Naive B cell (primary cell): ENCODE results near the gene CDT1. TPM values are rescaled to one million over a fixed set of nuclear protein-coding genes. Genes with fewer than 3 reads are reported as not detected.
"Not testable (repeated sequence)": the region's sequence is repeated elsewhere in the genome, so short reads cannot be mapped to it uniquely, and the experiment has no call there.

Source experiments
- ATAC-seq, 2 donors: fragments of 150-1000 bp; cut with Tn5 transposase; 2 replicates each; pipeline ENCODE4 v1.10.0; 2021; ENCODE audit warnings: low read depth in 2 of 2, mild to moderate bottlenecking in 2 of 2, moderate library complexity in 2 of 2
- DNase-seq: peaks from one replicate; pipeline ENCODE4 v3.0.0; 2022
- H3K27ac Mint-ChIP-seq, 6 donors: one replicate each; pipeline ENCODE4 v1.8.0; 2020 to 2022; ENCODE audit warnings: mild to moderate bottlenecking in 6 of 6, mixed read lengths in 6 of 6, moderate library complexity in 5 of 6, inconsistent platforms in 2 of 6
- H3K27me3 Mint-ChIP-seq, 3 donors: one replicate each; pipeline ENCODE4 v1.8.0; 2021 to 2022; ENCODE audit warnings: mixed read lengths in 3 of 3, mild to moderate bottlenecking in 1 of 3
- H3K36me3 Mint-ChIP-seq, 2 donors: one replicate each; pipeline ENCODE4 v1.8.0; 2020 to 2022; ENCODE audit warnings: mixed read lengths in 2 of 2, inconsistent platforms in 1 of 2, mild to moderate bottlenecking in 1 of 2
- H3K4me1 Mint-ChIP-seq, 3 donors: one replicate each; pipeline ENCODE4 v1.8.0; 2020 to 2022; ENCODE audit warnings: mixed read lengths in 3 of 3, inconsistent platforms in 1 of 3, mild to moderate bottlenecking in 1 of 3, moderate library complexity in 1 of 3
- H3K4me3 Mint-ChIP-seq, 8 donors: one replicate each; pipeline ENCODE4 v1.8.0; 2020 to 2022; ENCODE audit warnings: mild to moderate bottlenecking in 8 of 8, mixed read lengths in 8 of 8, moderate library complexity in 8 of 8, inconsistent platforms in 2 of 8
- H3K9me3 Mint-ChIP-seq, 7 donors: one replicate each; pipeline ENCODE4 v1.8.0; 2020 to 2022; ENCODE audit warnings: mixed read lengths in 7 of 7, mild to moderate bottlenecking in 5 of 7, inconsistent platforms in 2 of 7, moderate library complexity in 1 of 7
- polyA plus RNA-seq, 6 donors: library from polyadenylated mRNA; unstranded; fragments of 300-500 nt; fragmentation: Illumina TruSeq; gene quantifications; one replicate each; pipeline ENCODE4 v1.2.3, GENCODE V29; 2021; ENCODE audit warnings: low read depth in 6 of 6

Gene CDT1
- polyA plus RNA-seq, 6 donors from 2014 or later: 0.08 to 0.27 (median 0.17) TPM; not detected in 1

GRCh38 chr16:88782454-88783390 is 20.9 kb upstream of the CDT1 start:
- H3K27ac Mint-ChIP-seq: peak overlapping the region; percentile 33 to 95 (median 81)
- no peaks in the 10 kb centered on the region for H3K27me3 Mint-ChIP-seq
- H3K4me3 Mint-ChIP-seq: peak overlapping the region; percentile 16 to 86 (median 82)
- DNase-seq (no peak), ATAC-seq (no peak)
- peaks cover 36 to 55% (median 54%) of the 10 kb centered on the region in 3 donors for H3K4me1 Mint-ChIP-seq
- H3K36me3 Mint-ChIP-seq: no peaks in the 10 kb centered on the region
- H3K9me3 Mint-ChIP-seq: no peaks in the 10 kb centered on the region

- Mint-ChIP-seq H3K4me3 (peak overlapping the region; percentile 16 to 86 (median 76)), H3K27me3 (no peaks in the 10 kb centered on the region), H3K4me1 (peaks cover 35 to 47% (median 46%) of the 10 kb centered on the region in 3 donors), H3K9me3 (no peaks in the 10 kb centered on the region), H3K36me3 (no peaks in the 10 kb centered on the region), H3K27ac (peak overlapping the region; percentile 64 to 95 (median 83))
- ATAC-seq (no peak), DNase-seq (no peak)
These were observed 20.1 kb upstream of the CDT1 start for GRCh38 chr16:88783391-88784073.

DNA sequence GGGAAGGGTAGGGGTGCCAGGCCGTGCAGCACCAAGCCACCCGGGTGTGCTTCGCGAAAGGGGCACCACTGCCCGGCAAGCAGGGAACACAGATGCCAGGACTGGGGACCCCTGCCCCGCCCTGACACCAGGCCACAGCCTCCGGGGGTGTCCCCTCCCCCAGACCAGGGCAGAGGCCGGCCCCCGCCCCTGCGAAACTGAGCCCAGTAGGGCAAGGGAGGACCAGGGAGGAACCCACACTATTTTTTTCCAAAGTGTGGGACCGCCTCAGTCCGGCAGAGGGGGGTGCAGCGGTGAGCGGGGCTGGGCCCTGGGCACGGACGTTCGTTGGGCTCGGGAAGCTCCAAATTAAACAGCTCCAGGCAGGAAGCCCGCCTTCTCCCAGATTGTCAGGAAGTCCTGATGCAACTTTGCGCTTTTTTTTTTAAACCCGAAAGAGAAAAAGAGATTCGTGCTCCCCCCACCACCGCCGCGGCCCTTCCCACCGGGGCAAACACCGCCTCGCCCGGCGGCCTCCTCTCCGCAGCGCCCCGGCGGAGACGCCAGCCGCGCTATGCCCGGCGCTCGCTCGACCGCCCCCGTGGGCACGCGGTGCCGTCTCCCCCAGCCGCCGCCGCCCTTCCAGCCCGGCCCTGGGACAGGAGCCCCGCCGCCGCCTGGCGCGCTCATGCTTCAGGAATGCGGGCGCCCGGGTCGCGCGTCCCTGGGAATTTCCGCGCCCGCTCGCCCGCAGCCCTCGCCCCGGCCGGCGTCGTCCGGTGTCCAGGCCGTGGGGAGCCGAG is 19.3 kb upstream of the CDT1 start:
- Mint-ChIP-seq H3K27ac (peak overlapping the region in 2 of 6 donors; percentile 64 to 89), H3K36me3 (no peaks in the 10 kb centered on the region), H3K9me3 (no peaks in the 10 kb centered on the region), H3K4me1 (peaks cover 35 to 45% (median 45%) of the 10 kb centered on the region in 3 donors), H3K4me3 (peak overlapping the region; percentile 62 to 92 (median 86)), H3K27me3 (no peaks in the 10 kb centered on the region)
- ATAC-seq: peak; percentile 22 to 34
- no peak for DNase-seq

DNA sequence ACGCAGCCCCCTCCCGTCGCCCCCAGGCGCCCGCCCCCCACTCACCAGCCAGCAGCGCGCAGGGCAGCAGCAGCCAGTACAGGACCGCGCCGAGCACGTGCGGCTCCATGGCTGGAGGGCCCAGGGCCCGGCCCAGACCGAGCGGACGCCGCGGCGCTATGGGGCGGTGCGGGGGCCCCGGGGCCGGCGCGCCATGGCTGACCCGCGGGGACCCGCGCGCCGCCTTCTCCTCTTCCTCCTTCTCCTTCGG is 18.8 kb upstream of the CDT1 start:
- DNase-seq (no peak), ATAC-seq (peak; percentile 11 to 12)
- Mint-ChIP-seq H3K36me3 (no peaks in the 10 kb centered on the region), H3K9me3 (no peaks in the 10 kb centered on the region), H3K4me3 (peak overlapping the region in 1 of 8 donors; percentile 62), H3K27ac (no peak overlapping the region), H3K27me3 (no peaks in the 10 kb centered on the region), H3K4me1 (peaks cover 39 to 47% (median 47%) of the 10 kb centered on the region in 3 donors)

- Mint-ChIP-seq H3K27ac (peak within 1 kb of the TSS in 3 of 6 donors; percentile 54 to 89 (median 71)), H3K27me3 (no peaks in the 10 kb centered on the region), H3K36me3 (no peaks in the 10 kb centered on the region), H3K4me1 (peaks cover 37 to 47% (median 47%) of the 10 kb centered on the region in 3 donors), H3K9me3 (no peaks in the 10 kb centered on the region), H3K4me3 (peak within 1 kb of the TSS; percentile 62 to 92 (median 86))
- ATAC-seq (peak; percentile 50 to 64), DNase-seq (peak; percentile 81)
These were observed 18.3 kb upstream of the CDT1 start, which contains the start of gene PIEZO1 for GRCh38 chr16:88785106-88785924. PIEZO1 (minus strand) TSS chr16:88785220; CDS start chr16:88784964, 256 bp downstream.

DNA sequence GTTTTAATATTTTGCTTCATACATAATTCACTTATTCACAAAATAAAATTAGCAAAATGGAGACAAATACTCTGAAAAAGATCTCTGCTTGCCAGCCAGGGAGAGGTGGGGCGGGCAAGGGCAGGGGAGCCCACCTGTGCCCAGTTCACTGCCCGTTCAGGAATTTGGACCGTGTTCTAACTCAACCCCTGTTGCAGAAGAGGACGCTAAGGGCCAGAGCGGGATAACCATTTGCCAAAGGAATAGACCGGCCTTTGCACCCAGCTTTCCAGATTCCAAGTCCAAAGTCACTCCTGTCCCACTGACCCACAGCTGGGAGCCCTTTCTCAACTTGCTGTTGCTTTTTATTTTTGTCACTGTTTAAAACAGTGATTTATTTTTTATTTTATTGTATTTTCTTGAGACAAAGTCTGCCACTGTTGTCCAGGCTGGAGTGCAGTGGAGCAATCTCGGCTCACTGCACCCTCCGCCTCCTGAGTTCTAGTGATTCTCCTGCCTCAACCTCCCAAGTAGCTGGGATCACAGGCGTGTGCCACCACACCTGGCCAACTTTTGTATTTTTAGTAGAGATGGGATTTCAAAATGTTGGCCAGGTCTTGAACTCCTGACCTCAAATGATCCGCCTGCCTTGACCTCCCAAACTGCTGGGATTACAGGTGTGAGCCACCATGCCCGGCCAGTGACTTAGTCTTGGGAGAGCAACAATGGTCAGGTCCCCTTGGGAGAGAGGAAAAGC is 15.8 kb upstream of the CDT1 start:
- DNase-seq (no peak), ATAC-seq (no peak)
- Mint-ChIP-seq H3K9me3 (no peaks in the 10 kb centered on the region), H3K27ac (peak overlapping the region in 2 of 6 donors; percentile 34 to 82), H3K27me3 (no peaks in the 10 kb centered on the region), H3K4me3 (peak overlapping the region in 3 of 8 donors; percentile 5 to 62 (median 34)), H3K4me1 (peaks cover 35 to 44% (median 36%) of the 10 kb centered on the region in 3 donors), H3K36me3 (no peaks in the 10 kb centered on the region)

DNA sequence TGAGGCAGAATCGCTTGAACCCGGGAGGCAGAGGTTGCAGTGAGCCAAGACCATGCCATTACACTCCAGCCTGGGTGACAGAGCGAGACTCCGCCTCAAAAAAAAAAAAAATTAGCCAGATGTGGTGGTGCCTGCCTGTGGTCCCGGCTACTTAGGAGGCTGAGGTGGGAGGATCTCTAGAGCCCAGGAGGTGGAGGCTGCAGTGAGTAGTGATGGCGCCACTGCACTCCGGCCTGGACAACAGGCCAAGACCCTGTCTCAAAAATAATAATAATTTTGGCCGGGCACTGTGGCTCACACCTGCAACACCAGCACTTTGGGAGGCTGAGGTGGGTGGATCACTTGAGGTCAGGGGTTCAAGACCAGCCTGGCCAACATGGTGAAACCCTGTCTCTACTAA is 14.8 kb upstream of the CDT1 start:
- ATAC-seq, H3K27me3 Mint-ChIP-seq, H3K36me3 Mint-ChIP-seq, DNase-seq, H3K9me3 Mint-ChIP-seq: not testable (repeated sequence)
- peaks cover 26 to 44% (median 36%) of the 10 kb centered on the region in 3 donors for H3K4me1 Mint-ChIP-seq
- H3K4me3 Mint-ChIP-seq: peak overlapping the region in 1 of 8 donors; percentile 76
- H3K27ac Mint-ChIP-seq: peak overlapping the region in 1 of 6 donors; percentile 81

- Mint-ChIP-seq H3K9me3 (no peaks in the 10 kb centered on the region), H3K27ac (peak overlapping the region in 4 of 6 donors; percentile 39 to 72 (median 58)), H3K4me3 (peak overlapping the region in 7 of 8 donors; percentile 14 to 85 (median 67)), H3K36me3 (no peaks in the 10 kb centered on the region), H3K27me3 (no peaks in the 10 kb centered on the region), H3K4me1 (peaks cover 25 to 45% (median 42%) of the 10 kb centered on the region in 3 donors)
- ATAC-seq (peak; percentile 32 to 45), DNase-seq (no peak)
These were observed 14.0 kb upstream of the CDT1 start for GRCh38 chr16:88789594-88789993.

- Mint-ChIP-seq H3K36me3 (no peaks in the 10 kb centered on the region), H3K27me3 (no peaks in the 10 kb centered on the region), H3K4me3 (peak overlapping the region; percentile 14 to 88 (median 74)), H3K4me1 (peaks cover 25 to 53% (median 48%) of the 10 kb centered on the region in 3 donors), H3K27ac (peak overlapping the region in 4 of 6 donors; percentile 41 to 90 (median 66)), H3K9me3 (no peaks in the 10 kb centered on the region)
- ATAC-seq (peak; percentile 55 to 60), DNase-seq (no peak)
These were observed 13.0 kb upstream of the CDT1 start for GRCh38 chr16:88790312-88791211.

DNA sequence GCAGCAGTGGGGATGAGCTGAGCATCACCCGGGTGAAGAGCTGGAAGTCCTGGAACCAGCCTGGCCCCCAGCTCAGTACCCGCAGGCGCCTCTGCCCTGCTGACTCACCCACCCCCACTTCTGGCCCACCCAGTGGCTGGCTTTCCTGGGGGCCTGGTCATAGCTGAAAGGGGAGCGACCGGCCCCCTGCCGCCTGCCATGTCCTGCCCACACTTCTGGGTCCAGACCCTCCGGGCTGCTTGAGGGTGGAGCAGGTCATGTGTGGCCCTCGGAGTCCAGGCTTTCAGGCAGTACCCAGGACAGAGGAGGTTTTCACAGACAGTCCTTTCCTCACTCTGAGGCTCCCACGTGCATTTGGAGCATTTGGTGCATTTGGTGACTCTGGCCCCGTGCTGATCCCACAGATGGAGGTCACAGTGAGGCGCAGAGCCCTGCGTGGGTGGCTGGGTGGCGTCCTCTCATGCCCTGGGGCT is 11.5 kb upstream of the CDT1 start:
- peaks cover 25 to 53% (median 48%) of the 10 kb centered on the region in 3 donors for H3K4me1 Mint-ChIP-seq
- DNase-seq (no peak), ATAC-seq (no peak)
- H3K36me3 Mint-ChIP-seq: no peaks in the 10 kb centered on the region
- no peaks in the 10 kb centered on the region for H3K9me3 Mint-ChIP-seq
- no peaks in the 10 kb centered on the region for H3K27me3 Mint-ChIP-seq
- peak overlapping the region in 4 of 8 donors; percentile 25 to 67 (median 26) for H3K4me3 Mint-ChIP-seq
- peak overlapping the region in 2 of 6 donors; percentile 41 to 65 for H3K27ac Mint-ChIP-seq

DNA sequence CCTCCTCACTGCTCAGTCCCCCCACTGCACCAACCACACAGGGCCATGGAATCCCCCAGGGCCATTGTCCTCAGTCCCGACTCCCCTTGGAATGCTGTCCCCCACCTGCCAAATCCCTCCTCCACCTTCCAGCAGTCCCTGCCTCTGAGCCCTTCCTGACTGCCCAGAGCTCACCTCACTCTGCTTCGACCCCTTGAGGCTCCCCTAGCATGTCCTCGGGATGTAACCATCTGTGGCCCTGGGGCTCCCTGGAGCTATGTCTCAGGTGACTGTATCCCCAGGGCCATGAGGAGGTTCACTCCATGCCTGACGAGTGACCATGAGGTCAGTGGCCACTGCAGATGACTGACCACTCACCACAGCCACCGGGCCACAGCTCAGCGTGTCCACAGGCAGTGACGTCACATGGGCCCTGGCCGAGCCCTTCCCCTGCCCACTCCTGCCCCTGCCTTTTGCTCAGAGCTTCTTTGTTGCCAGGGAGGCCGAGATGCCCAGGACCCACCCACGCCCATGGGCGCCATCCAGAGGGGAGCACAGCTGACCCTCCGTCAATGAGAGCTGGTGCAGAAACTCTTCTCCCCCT is 10.8 kb upstream of the CDT1 start:
- no peaks in the 10 kb centered on the region for H3K9me3 Mint-ChIP-seq
- DNase-seq: no peak
- H3K27ac Mint-ChIP-seq: peak overlapping the region in 2 of 6 donors; percentile 14 to 38
- H3K4me1 Mint-ChIP-seq: peaks cover 25 to 53% (median 46%) of the 10 kb centered on the region in 3 donors
- no peaks in the 10 kb centered on the region for H3K27me3 Mint-ChIP-seq
- H3K4me3 Mint-ChIP-seq: peak overlapping the region in 6 of 8 donors; percentile 22 to 69 (median 46)
- no peaks in the 10 kb centered on the region for H3K36me3 Mint-ChIP-seq
- ATAC-seq: no peak
